ENCODE results near the gene CCDC88A. TPM values are rescaled to one million over a fixed set of nuclear protein-coding genes. Genes with fewer than 3 reads are reported as not detected.

CCDC88A gene
- total and polyA plus RNA-seq, 2 experiments from 2014 or later, result 12.2 to 31.0 TPM

DNA sequence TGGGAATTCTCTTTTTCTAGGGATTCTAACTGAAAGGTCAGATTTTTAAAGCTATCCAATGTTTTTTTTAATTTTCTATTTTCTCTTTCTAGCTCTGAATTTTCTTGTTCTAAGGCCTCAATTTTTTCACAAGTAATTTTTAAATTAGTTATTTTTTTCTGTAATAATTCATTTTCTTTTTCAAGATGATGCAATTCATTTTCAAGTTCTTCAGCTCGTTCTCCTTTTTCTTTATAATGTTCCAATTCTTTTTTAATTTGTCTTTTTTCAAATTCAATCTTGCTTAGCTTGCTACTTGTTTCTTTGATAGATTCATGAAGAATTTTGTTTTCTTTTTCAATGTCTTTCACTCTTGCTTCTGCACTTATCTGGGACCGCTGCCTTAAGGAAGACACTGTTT is 84.9 kb downstream of the CCDC88A start:
- WGBS (ENCODE audit: low lambda C conversion rate, missing lambda C conversion rate), result 98% methylated on average over 2 of the region's 2 CpGs
- H3K9me3 ChIP-seq (ENCODE audit: low read depth), result no peaks in the 10 kb centered on the region
- TF ChIP-seq EZH2 (IDR thresholded peaks at IDR 0.05; ENCODE audit: borderline replicate concordance) (no peak), EZH2phosphoT487 (IDR thresholded peaks at IDR 0.05; ENCODE audit: low read depth, severe bottlenecking, unreplicated experiment) (no peak)
- TF ChIP-seq, protein P1, sequence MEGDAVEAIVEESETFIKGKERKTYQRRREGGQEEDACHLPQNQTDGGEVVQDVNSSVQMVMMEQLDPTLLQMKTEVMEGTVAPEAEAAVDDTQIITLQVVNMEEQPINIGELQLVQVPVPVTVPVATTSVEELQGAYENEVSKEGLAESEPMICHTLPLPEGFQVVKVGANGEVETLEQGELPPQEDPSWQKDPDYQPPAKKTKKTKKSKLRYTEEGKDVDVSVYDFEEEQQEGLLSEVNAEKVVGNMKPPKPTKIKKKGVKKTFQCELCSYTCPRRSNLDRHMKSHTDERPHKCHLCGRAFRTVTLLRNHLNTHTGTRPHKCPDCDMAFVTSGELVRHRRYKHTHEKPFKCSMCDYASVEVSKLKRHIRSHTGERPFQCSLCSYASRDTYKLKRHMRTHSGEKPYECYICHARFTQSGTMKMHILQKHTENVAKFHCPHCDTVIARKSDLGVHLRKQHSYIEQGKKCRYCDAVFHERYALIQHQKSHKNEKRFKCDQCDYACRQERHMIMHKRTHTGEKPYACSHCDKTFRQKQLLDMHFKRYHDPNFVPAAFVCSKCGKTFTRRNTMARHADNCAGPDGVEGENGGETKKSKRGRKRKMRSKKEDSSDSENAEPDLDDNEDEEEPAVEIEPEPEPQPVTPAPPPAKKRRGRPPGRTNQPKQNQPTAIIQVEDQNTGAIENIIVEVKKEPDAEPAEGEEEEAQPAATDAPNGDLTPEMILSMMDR (IDR thresholded peaks at IDR 0.05; ENCODE audit: poor library complexity), result no peak

DNA sequence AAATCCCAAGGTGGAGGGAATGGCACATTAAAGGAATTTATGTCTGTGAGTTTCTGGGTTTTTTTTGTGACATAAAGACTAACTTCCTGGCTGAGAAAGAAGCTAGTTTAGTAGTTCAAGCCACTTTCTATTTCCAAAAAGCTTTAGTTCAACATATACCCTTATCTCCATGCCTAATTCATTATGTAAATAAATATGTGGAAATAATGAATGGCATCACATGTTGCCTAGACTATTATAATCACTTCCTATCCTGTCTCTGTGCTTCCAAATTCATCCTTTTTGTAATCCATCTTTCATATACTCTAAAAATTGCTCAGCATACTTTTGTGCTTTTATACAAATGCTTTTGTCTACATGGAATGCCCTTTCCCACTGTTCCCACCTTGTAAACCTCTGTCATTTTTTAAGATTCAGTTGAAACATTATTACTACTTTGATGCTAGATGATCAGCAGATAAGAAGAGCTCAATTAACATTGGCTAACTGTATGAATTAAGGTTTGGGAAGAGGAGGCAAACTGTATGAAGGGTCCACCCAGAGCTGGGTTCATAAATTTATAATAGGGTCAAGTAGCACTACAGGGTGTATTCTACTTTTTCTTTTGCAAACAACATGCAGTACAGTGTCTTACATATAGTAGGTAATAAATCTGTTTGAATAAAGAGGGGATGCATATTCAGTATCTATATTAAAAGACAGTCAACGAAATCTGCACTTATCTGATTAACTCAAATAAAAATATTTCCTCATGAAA is 88.9 kb downstream of the CCDC88A start:
- no peaks in the 10 kb centered on the region for H3K9me3 ChIP-seq (ENCODE audit: low read depth)
- H3K36me3 ChIP-seq (replicated peaks; ENCODE audit: insufficient read depth, low read depth), result no peaks in the 10 kb centered on the region
- no peak overlapping the region for H3K4me3 ChIP-seq
- H3K4me1 ChIP-seq (ENCODE audit: insufficient read depth), result peaks cover 3% of the 10 kb centered on the region
- no peak overlapping the region for H3K27ac ChIP-seq
- TF ChIP-seq EZH2phosphoT487 (IDR thresholded peaks at IDR 0.05; ENCODE audit: low read depth, severe bottlenecking, unreplicated experiment) (no peak), EZH2 (IDR thresholded peaks at IDR 0.05; ENCODE audit: borderline replicate concordance) (no peak)
- TF ChIP-seq, protein P1 (IDR thresholded peaks at IDR 0.05; ENCODE audit: poor library complexity), result no peak
- no peaks in the 10 kb centered on the region for H3K9me2 ChIP-seq (replicated peaks; ENCODE audit: insufficient read depth)
- no peaks in the 10 kb centered on the region for H3K27me3 ChIP-seq
- no peaks in the 10 kb centered on the region for H4K20me1 ChIP-seq (ENCODE audit: insufficient read depth, poor library complexity, severe bottlenecking)
- no peak for DNase-seq (ENCODE audit: low spot score)
- WGBS (ENCODE audit: low lambda C conversion rate, missing lambda C conversion rate), result 90% methylated on average over 1 of the region's 1 CpG
- no peak overlapping the region for H3K4me2 ChIP-seq
- no peaks in the 10 kb centered on the region for H3K79me2 ChIP-seq
- no peak overlapping the region for H2AFZ ChIP-seq

More for the DNA sequence above, 84.9 kb downstream of the CCDC88A start:
- Histone ChIP-seq H3K27me3 (no peaks in the 10 kb centered on the region), H3K9me2 (replicated peaks; ENCODE audit: insufficient read depth) (no peaks in the 10 kb centered on the region), H3K4me2 (no peak overlapping the region), H3K27ac (no peak overlapping the region), H2AFZ (no peak overlapping the region), H4K20me1 (ENCODE audit: insufficient read depth, poor library complexity, severe bottlenecking) (no peaks in the 10 kb centered on the region), H3K4me3 (no peak overlapping the region), H3K79me2 (no peaks in the 10 kb centered on the region), H3K4me1 (ENCODE audit: insufficient read depth) (no peaks in the 10 kb centered on the region), H3K36me3 (replicated peaks; ENCODE audit: insufficient read depth, low read depth) (no peaks in the 10 kb centered on the region)
- no peak for DNase-seq (ENCODE audit: low spot score)

DNA sequence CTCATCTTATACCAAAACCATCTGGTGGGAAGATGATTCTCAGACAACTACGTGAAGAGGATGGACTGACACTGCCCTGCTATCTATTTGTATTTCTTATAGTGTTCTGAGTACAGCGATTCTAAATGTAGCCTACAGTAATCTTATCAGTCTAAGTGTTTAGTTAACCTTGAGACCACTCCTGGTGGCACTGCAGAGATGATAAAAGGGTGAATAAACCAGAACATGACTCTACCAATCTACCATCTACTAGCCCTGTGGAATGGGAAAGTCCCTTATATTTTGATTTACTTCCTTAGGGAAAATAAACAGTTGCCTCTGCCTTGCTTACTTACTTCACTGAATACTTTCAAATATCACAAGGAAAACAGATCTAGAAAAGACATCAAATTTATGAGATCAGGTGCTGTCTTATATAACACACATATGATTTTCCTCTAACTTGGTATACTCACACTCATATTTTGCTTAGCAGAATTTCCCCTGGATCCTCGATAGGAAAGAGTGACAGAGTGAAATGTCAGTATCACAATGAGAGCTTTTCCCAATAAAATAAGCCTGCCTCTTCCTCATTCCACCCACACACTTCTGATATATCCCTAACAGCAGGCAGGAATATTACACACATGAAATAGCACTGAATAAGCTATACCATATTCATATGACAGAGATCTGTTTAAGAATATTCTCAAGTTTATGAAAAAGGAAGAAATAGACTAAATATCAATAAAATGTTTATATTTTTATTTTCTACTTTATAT is 92.0 kb downstream of the CCDC88A start:
- whole genome bisulfite sequencing (ENCODE audit: low lambda C conversion rate, missing lambda C conversion rate), result 82% methylated on average over 3 of the region's 3 CpGs

More for the DNA sequence above, 92.0 kb downstream of the CCDC88A start:
- Histone ChIP-seq H3K36me3 (replicated peaks; ENCODE audit: insufficient read depth, low read depth) (no peaks in the 10 kb centered on the region), H3K9me2 (replicated peaks; ENCODE audit: insufficient read depth) (no peaks in the 10 kb centered on the region), H3K4me3 (no peak overlapping the region), H3K79me2 (no peaks in the 10 kb centered on the region), H3K4me2 (no peak overlapping the region), H3K27me3 (no peaks in the 10 kb centered on the region), H3K9me3 (ENCODE audit: low read depth) (no peaks in the 10 kb centered on the region), H2AFZ (no peak overlapping the region), H3K27ac (no peak overlapping the region), H4K20me1 (ENCODE audit: insufficient read depth, poor library complexity, severe bottlenecking) (no peaks in the 10 kb centered on the region), H3K4me1 (ENCODE audit: insufficient read depth) (peaks cover 3% of the 10 kb centered on the region)
- TF ChIP-seq EZH2phosphoT487 (IDR thresholded peaks at IDR 0.05; ENCODE audit: low read depth, severe bottlenecking, unreplicated experiment), result no peak
- TF ChIP-seq, protein P1 (IDR thresholded peaks at IDR 0.05; ENCODE audit: poor library complexity), result no peak
- no peak for TF ChIP-seq EZH2 (IDR thresholded peaks at IDR 0.05; ENCODE audit: borderline replicate concordance)
- DNase-seq (ENCODE audit: low spot score), result no peak

Data from hepatocyte (in vitro differentiated cells).